ENCODE data around the gene DTX3L. TPM values are rescaled to one million over a fixed set of nuclear protein-coding genes. Genes with fewer than 3 reads are reported as not detected.

The DTX3L gene
- total and polyA plus RNA-seq, 10 of the 15 experiments (the other 5 are each of a cell fraction or from before 2014, with no cell fraction given): 9.9 to 41.4 (median 21.7) TPM

GRCh38 chr3:122515870-122516269 is 48.3 kb upstream of the DTX3L start (continued):
- TF ChIP-seq FOS (IDR thresholded peaks at IDR 0.05; ENCODE audit: borderline replicate concordance, extremely low read depth, insufficient read length) (no peak), BCL3 (IDR thresholded peaks at IDR 0.05; ENCODE audit: borderline replicate concordance, insufficient read depth, low read depth, low read length, poor library complexity, severe bottlenecking) (no peak), HDAC6 (IDR thresholded peaks at IDR 0.05; ENCODE audit: unreplicated experiment) (no peak), SMAD5 (IDR thresholded peaks at IDR 0.05; ENCODE audit: low read depth) (no peak), TCF3 (IDR thresholded peaks at IDR 0.05; ENCODE audit: borderline replicate concordance, insufficient read depth, low read depth, low read length) (no peak), BRCA1 (IDR thresholded peaks at IDR 0.05; ENCODE audit: low read depth, low read length) (no peak), MTA2 (IDR thresholded peaks at IDR 0.05; ENCODE audit: low read depth) (no peak), ZBED1 (IDR thresholded peaks at IDR 0.05; ENCODE audit: borderline replicate concordance) (no peak), BMI1 (IDR thresholded peaks at IDR 0.05; ENCODE audit: borderline replicate concordance) (no peak), JUND (IDR thresholded peaks at IDR 0.05; ENCODE audit: low read depth, low read length) (no peak)

- no peak overlapping the region for H3K27ac ChIP-seq (ENCODE audit: control insufficient read depth, insufficient read depth)
- H3K9me3 ChIP-seq (replicated peaks; ENCODE audit: control insufficient read depth, insufficient read depth, low read length): no peaks in the 10 kb centered on the region
- ChIA-PET SMC1A (ENCODE audit: uncharacterized antibody, unreplicated experiment) (interaction anchor here (1.0 to 1.2 kb wide), 5 partner anchors 9 to 83 kb away, joined by 3 to 4 read pairs (median 3); no protein-coding TSS in a partner anchor), POLR2A (interaction anchor here (0.6 to 0.9 kb wide), 2 partner anchors 20 to 145 kb away, joined by 3 to 5 read pairs; no protein-coding TSS in a partner anchor), CTCF (interaction anchor here (0.6 to 1.1 kb wide), 4 partner anchors 9 to 123 kb away, joined by 3 to 4 read pairs (median 3); no protein-coding TSS in a partner anchor), RAD21 (ENCODE audit: unreplicated experiment) (interaction anchor here (1.3 kb wide), 1 partner anchor 60 kb away, joined by 6 read pairs; no protein-coding TSS in a partner anchor)
- WGBS (ENCODE audit: insufficient coverage, insufficient replicate concordance, low lambda C conversion rate, missing lambda C conversion rate): 91% methylated on average over 6 of the region's 6 CpGs
- H2AFZ ChIP-seq (ENCODE audit: control insufficient read depth, low read depth, low read length): no peak overlapping the region
- intact Hi-C loops (cut with micrococcal nuclease; ENCODE audit: unreplicated experiment) (no loop called here), in situ Hi-C loops (cut with MboI) (no loop called here)
- DNase-seq (ENCODE audit: low read depth, low spot score) (no peak), ATAC-seq (no peak), FAIRE-seq (no peak)
- H3K4me3 ChIP-seq: no peak overlapping the region
- H3K4me2 ChIP-seq (ENCODE audit: control insufficient read depth, insufficient read depth): no peak overlapping the region
- no peaks in the 10 kb centered on the region for H3K27me3 ChIP-seq (replicated peaks in 1 of 2; ENCODE audit: control insufficient read depth in 2 of 2, insufficient read depth in 2 of 2, low read length in 1 of 2)
- H4K20me1 ChIP-seq (ENCODE audit: control insufficient read depth, insufficient read depth): no peaks in the 10 kb centered on the region
- H3K36me3 ChIP-seq (ENCODE audit: control insufficient read depth in 2 of 2, insufficient read depth in 2 of 2, low read length in 1 of 2): no peaks in the 10 kb centered on the region
- H3K9ac ChIP-seq (ENCODE audit: control insufficient read depth, insufficient read depth, low read length): no peak overlapping the region
- peaks cover 23% of the 10 kb centered on the region for H3K79me2 ChIP-seq (ENCODE audit: control insufficient read depth, insufficient read depth, low read length)
- BruUV-seq (replicated peaks): no TSS peak
- no peaks in the 10 kb centered on the region for H3K4me1 ChIP-seq (ENCODE audit: control insufficient read depth, insufficient read depth, low read length)
- TF ChIP-seq, protein P1, sequence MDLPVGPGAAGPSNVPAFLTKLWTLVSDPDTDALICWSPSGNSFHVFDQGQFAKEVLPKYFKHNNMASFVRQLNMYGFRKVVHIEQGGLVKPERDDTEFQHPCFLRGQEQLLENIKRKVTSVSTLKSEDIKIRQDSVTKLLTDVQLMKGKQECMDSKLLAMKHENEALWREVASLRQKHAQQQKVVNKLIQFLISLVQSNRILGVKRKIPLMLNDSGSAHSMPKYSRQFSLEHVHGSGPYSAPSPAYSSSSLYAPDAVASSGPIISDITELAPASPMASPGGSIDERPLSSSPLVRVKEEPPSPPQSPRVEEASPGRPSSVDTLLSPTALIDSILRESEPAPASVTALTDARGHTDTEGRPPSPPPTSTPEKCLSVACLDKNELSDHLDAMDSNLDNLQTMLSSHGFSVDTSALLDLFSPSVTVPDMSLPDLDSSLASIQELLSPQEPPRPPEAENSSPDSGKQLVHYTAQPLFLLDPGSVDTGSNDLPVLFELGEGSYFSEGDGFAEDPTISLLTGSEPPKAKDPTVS (IDR thresholded peaks at IDR 0.05; ENCODE audit: low read depth, low read length): no peak
- TF ChIP-seq, protein P2, sequence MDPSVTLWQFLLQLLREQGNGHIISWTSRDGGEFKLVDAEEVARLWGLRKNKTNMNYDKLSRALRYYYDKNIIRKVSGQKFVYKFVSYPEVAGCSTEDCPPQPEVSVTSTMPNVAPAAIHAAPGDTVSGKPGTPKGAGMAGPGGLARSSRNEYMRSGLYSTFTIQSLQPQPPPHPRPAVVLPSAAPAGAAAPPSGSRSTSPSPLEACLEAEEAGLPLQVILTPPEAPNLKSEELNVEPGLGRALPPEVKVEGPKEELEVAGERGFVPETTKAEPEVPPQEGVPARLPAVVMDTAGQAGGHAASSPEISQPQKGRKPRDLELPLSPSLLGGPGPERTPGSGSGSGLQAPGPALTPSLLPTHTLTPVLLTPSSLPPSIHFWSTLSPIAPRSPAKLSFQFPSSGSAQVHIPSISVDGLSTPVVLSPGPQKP (IDR thresholded peaks at IDR 0.05; ENCODE audit: low read depth, low read length): no peak
- TF ChIP-seq MYB (IDR thresholded peaks at IDR 0.05; ENCODE audit: borderline replicate concordance, low read depth, low read length) (no peak), KAT2A (conservative IDR thresholded peaks at IDR 0.05; ENCODE audit: control insufficient read depth, low read depth, low read length) (no peak), ZNF274 (IDR thresholded peaks at IDR 0.05; ENCODE audit: insufficient read depth, insufficient read length) (no peak), WRNIP1 (IDR thresholded peaks at IDR 0.05; ENCODE audit: borderline replicate concordance, low read depth, low read length) (no peak), RCOR1 (conservative IDR thresholded peaks at IDR 0.05; ENCODE audit: low read depth, low read length) (no peak), NRF1 (conservative IDR thresholded peaks at IDR 0.05; ENCODE audit: low read depth, low read length) (no peak), ZNF24 (IDR thresholded peaks at IDR 0.05) (no peak), MTA2 (IDR thresholded peaks at IDR 0.05; ENCODE audit: low read depth) (no peak), ZNF384 (IDR thresholded peaks at IDR 0.05; ENCODE audit: borderline replicate concordance, low read depth, low read length) (no peak), HDAC2 (IDR thresholded peaks at IDR 0.05) (no peak)
These were observed 47.2 kb upstream of the DTX3L start for GRCh38 chr3:122516846-122517360.
